ENCODE results near the gene RTCA. TPM values are rescaled to one million over a fixed set of nuclear protein-coding genes. Genes with fewer than 3 reads are reported as not detected.

The RTCA gene
- total RNA-seq, 1 donor from 2014 or later = 49.7 TPM

- no peak for DNase-seq
- Mint-ChIP-seq H3K27me3 (ENCODE audit: unreplicated experiment) (no peaks in the 10 kb centered on the region), H3K4me3 (ENCODE audit: unreplicated experiment) (no peak overlapping the region), H3K27ac (ENCODE audit: unreplicated experiment) (no peak overlapping the region), H3K36me3 (ENCODE audit: unreplicated experiment) (peaks cover 4% of the 10 kb centered on the region), H3K4me1 (ENCODE audit: low read depth, unreplicated experiment) (no peaks in the 10 kb centered on the region), H3K9me3 (ENCODE audit: unreplicated experiment) (peaks cover 2% of the 10 kb centered on the region)
- no peak for TF ChIP-seq CTCF (IDR thresholded peaks at IDR 0.05; ENCODE audit: partially characterized antibody, unreplicated experiment)
Observed at GRCh38 chr1:100304921-100305320, 38.9 kb downstream of the RTCA start.

DNA sequence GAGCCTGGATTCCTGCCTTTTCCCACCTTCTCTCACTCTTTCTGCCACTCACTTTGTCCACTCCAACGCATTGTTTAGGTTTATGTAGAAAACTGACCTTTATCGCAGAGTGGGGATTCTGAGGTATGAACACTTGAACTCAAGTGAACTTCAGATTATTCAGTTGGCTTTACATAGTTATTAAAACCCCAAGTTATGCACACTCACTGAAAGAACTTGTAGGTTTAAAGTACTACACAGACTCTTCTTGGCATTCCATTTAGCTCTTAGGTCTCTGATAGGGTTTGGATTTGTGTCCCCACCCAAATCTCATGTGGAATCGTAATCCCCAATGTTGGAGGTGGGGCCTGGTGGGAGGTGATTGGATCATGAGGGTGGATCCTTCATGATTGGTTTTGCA, 39.9 kb downstream of the RTCA start:
- no peak for TF ChIP-seq CTCF (IDR thresholded peaks at IDR 0.05; ENCODE audit: partially characterized antibody, unreplicated experiment)

GRCh38 chr1:100306735-100307313, 40.8 kb downstream of the RTCA start:
- Mint-ChIP-seq H3K9me3 (ENCODE audit: unreplicated experiment) (peaks cover 2% of the 10 kb centered on the region), H3K27ac (ENCODE audit: unreplicated experiment) (no peak overlapping the region), H3K27me3 (ENCODE audit: unreplicated experiment) (peaks cover 2% of the 10 kb centered on the region), H3K4me3 (ENCODE audit: unreplicated experiment) (no peak overlapping the region), H3K4me1 (ENCODE audit: low read depth, unreplicated experiment) (no peaks in the 10 kb centered on the region), H3K36me3 (ENCODE audit: unreplicated experiment) (peaks cover 4% of the 10 kb centered on the region)
- DNase-seq = no peak
- no peak for TF ChIP-seq CTCF (IDR thresholded peaks at IDR 0.05; ENCODE audit: partially characterized antibody, unreplicated experiment)

More for the DNA sequence above, 39.9 kb downstream of the RTCA start:
- H3K27me3 Mint-ChIP-seq (ENCODE audit: unreplicated experiment) = peaks cover 2% of the 10 kb centered on the region
- no peak for DNase-seq
- no peak overlapping the region for H3K27ac Mint-ChIP-seq (ENCODE audit: unreplicated experiment)
- H3K4me1 Mint-ChIP-seq (ENCODE audit: low read depth, unreplicated experiment) = no peaks in the 10 kb centered on the region
- H3K36me3 Mint-ChIP-seq (ENCODE audit: unreplicated experiment) = peaks cover 4% of the 10 kb centered on the region
- peaks cover 2% of the 10 kb centered on the region for H3K9me3 Mint-ChIP-seq (ENCODE audit: unreplicated experiment)
- no peak overlapping the region for H3K4me3 Mint-ChIP-seq (ENCODE audit: unreplicated experiment)

- no peak for DNase-seq
- Mint-ChIP-seq H3K36me3 (ENCODE audit: unreplicated experiment) (peaks cover 4% of the 10 kb centered on the region), H3K9me3 (ENCODE audit: unreplicated experiment) (peaks cover 2% of the 10 kb centered on the region), H3K27ac (ENCODE audit: unreplicated experiment) (no peak overlapping the region), H3K27me3 (ENCODE audit: unreplicated experiment) (peaks cover 2% of the 10 kb centered on the region), H3K4me3 (ENCODE audit: unreplicated experiment) (no peak overlapping the region), H3K4me1 (ENCODE audit: low read depth, unreplicated experiment) (no peaks in the 10 kb centered on the region)
- no peak for TF ChIP-seq CTCF (IDR thresholded peaks at IDR 0.05; ENCODE audit: partially characterized antibody, unreplicated experiment)
Observed at GRCh38 chr1:100308777-100309176, 42.8 kb downstream of the RTCA start.

DNA sequence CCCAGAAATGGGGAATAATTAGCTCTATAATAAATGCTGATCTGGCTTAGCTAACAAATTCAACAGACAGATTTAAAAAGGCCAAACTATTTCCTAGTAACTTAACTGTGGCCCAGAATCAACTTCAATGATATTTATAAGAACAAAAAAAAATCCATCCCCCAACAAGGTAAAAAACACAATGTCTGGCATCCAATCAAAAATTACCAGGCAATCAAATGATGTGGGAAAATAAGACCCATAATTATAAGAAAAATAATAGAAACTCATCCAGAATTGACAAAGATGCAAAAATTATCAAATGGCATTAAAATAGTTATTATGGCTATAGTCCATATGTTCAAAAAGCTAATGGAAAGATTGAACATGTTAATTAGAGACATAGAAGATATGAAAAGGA, 43.8 kb downstream of the RTCA start:
- Mint-ChIP-seq H3K4me3 (ENCODE audit: unreplicated experiment) (no peak overlapping the region), H3K4me1 (ENCODE audit: low read depth, unreplicated experiment) (no peaks in the 10 kb centered on the region), H3K36me3 (ENCODE audit: unreplicated experiment) (peaks cover 4% of the 10 kb centered on the region), H3K9me3 (ENCODE audit: unreplicated experiment) (peaks cover 2% of the 10 kb centered on the region), H3K27ac (ENCODE audit: unreplicated experiment) (no peak overlapping the region), H3K27me3 (ENCODE audit: unreplicated experiment) (peaks cover 2% of the 10 kb centered on the region)
- TF ChIP-seq CTCF (IDR thresholded peaks at IDR 0.05; ENCODE audit: partially characterized antibody, unreplicated experiment) = no peak
- DNase-seq = no peak
